OCI-LY1 (cell line): ENCODE results near the gene DYRK1A.

ENCODE experiments used
- H2AFZ ChIP-seq: fragments of 200-600 bp; sonication (generic), shearing (Covaris generic); 2 replicates; pipeline ENCODE4 v1.6.0; 2014; ENCODE audit warnings: antibody characterized with exemption, mild to moderate bottlenecking, low read length
- H3F3A ChIP-seq: fragments of 200-600 bp; sonication (generic), shearing (Covaris generic); 2 replicates; pipeline ENCODE4 v1.6.0; 2014; ENCODE audit warnings: mild to moderate bottlenecking, antibody characterized with exemption, low read length, moderate library complexity; ENCODE audit not compliant: insufficient read depth
- H3K27ac ChIP-seq: fragments of 200-600 bp; sonication (generic); 2 replicates; pipeline ENCODE4 v1.5.1; 2014; ENCODE audit warnings: low read length, mixed run types, mild to moderate bottlenecking, low read depth; ENCODE audit not compliant: poor library complexity, severe bottlenecking
- H3K27me3 ChIP-seq: fragments of 200-600 bp; sonication (generic); 2 replicates; pipeline ENCODE4 v1.6.0; 2014; ENCODE audit warnings: antibody characterized with exemption, mild to moderate bottlenecking, low read length, moderate library complexity; ENCODE audit not compliant: insufficient read depth
- H3K36me3 ChIP-seq: fragments of 200-600 bp; sonication (generic); 2 replicates; pipeline ENCODE4 v1.6.1; 2014; ENCODE audit warnings: mild to moderate bottlenecking, antibody characterized with exemption, low read length, moderate library complexity, mixed read lengths; ENCODE audit not compliant: insufficient read depth
- H3K4me1 ChIP-seq: fragments of 200-600 bp; sonication (generic); 2 replicates; pipeline ENCODE4 v1.5.1; 2014; ENCODE audit warnings: mild to moderate bottlenecking, low read length, moderate library complexity; ENCODE audit not compliant: insufficient read depth, severe bottlenecking
- H3K4me2 ChIP-seq: fragments of 200-600 bp; sonication (generic), shearing (Covaris generic); 2 replicates; pipeline ENCODE4 v1.6.1; 2014; ENCODE audit warnings: low read length
- H3K4me3 ChIP-seq: fragments of 200-600 bp; sonication (generic); 2 replicates; pipeline ENCODE4 v1.5.1; 2014; ENCODE audit warnings: low read length, low read depth, mild to moderate bottlenecking, mixed read lengths; ENCODE audit not compliant: poor library complexity, severe bottlenecking
- H3K79me2 ChIP-seq: fragments of 200-600 bp; shearing (Covaris generic); 2 replicates; pipeline ENCODE4 v1.6.1; 2016; ENCODE audit warnings: mixed run types, low read length, mixed read lengths; ENCODE audit not compliant: insufficient read depth
- H3K9ac ChIP-seq: fragments of 200-600 bp; sonication (generic), shearing (Covaris generic); 2 replicates; pipeline ENCODE4 v1.6.1; 2014; ENCODE audit warnings: mild to moderate bottlenecking, low read length, mixed read lengths
- H3K9me2 ChIP-seq: fragments of 200-600 bp; sonication (generic), shearing (Covaris generic); 2 replicates; pipeline ENCODE4 v1.6.1; 2014; ENCODE audit warnings: low read depth, mild to moderate bottlenecking, low read length, mixed read lengths
- H3K9me3 ChIP-seq: fragments of 200-600 bp; shearing (Covaris generic); 2 replicates; pipeline ENCODE4 v1.6.1; 2014; ENCODE audit warnings: low read length, mixed read lengths
- H4K20me1 ChIP-seq: fragments of 200-600 bp; sonication (generic), shearing (Covaris generic); 2 replicates; pipeline ENCODE4 v1.6.0; 2016; ENCODE audit warnings: mild to moderate bottlenecking, low read length; ENCODE audit not compliant: insufficient read depth
- CTCF ChIP-seq: fragments of 200-600 bp; sonication (generic), shearing (Covaris generic); IDR thresholded peaks from 2 replicates; pipeline ENCODE4 v1.5.1; 2017; ENCODE audit warnings: mild to moderate bottlenecking, antibody characterized with exemption, low read length, moderate library complexity, mixed read lengths
- EZH2 ChIP-seq: fragments of 200-600 bp; sonication (generic), shearing (Covaris generic); IDR thresholded peaks from 2 replicates; pipeline ENCODE4 v1.8.0; 2017; ENCODE audit warnings: borderline replicate concordance, mixed run types, mild to moderate bottlenecking, antibody characterized with exemption, low read length, moderate library complexity, mixed read lengths

Gene DYRK1A

GRCh38 chr21:37527103-37527502, 160.5 kb downstream of the DYRK1A start:
- H3K4me1 ChIP-seq: no peaks in the 10 kb centered on the region
- no peak overlapping the region for H3K9ac ChIP-seq
- H3K27me3 ChIP-seq: peaks cover 8% of the 10 kb centered on the region; the same call in 1 of the 2 replicates
- H2AFZ ChIP-seq: no peak overlapping the region
- H3K4me2 ChIP-seq: no peak overlapping the region
- TF ChIP-seq CTCF (no peak), EZH2 (no peak)
- no peaks in the 10 kb centered on the region for H4K20me1 ChIP-seq
- no peaks in the 10 kb centered on the region for H3K36me3 ChIP-seq
- no peaks in the 10 kb centered on the region for H3K79me2 ChIP-seq
- no peaks in the 10 kb centered on the region for H3K9me2 ChIP-seq
- no peak overlapping the region for H3K4me3 ChIP-seq
- H3K9me3 ChIP-seq: no peaks in the 10 kb centered on the region
- no peak overlapping the region for H3K27ac ChIP-seq
- no peaks in the 10 kb centered on the region for H3F3A ChIP-seq

- Histone ChIP-seq H3K79me2 (no peaks in the 10 kb centered on the region), H3K4me3 (no peak overlapping the region), H3K36me3 (no peaks in the 10 kb centered on the region), H3K27me3 (peaks cover 8% of the 10 kb centered on the region; the same call in 1 of the 2 replicates), H3K27ac (no peak overlapping the region), H4K20me1 (no peaks in the 10 kb centered on the region), H3K9ac (no peak overlapping the region), H3K4me2 (no peak overlapping the region), H3F3A (no peaks in the 10 kb centered on the region), H3K9me3 (no peaks in the 10 kb centered on the region), H3K9me2 (no peaks in the 10 kb centered on the region), H2AFZ (no peak overlapping the region), H3K4me1 (no peaks in the 10 kb centered on the region)
- TF ChIP-seq EZH2: no peak
- TF ChIP-seq CTCF: no peak
These were observed 161.1 kb downstream of the DYRK1A start for GRCh38 chr21:37527716-37528115.

- Histone ChIP-seq H3K4me1 (no peaks in the 10 kb centered on the region), H3K36me3 (no peaks in the 10 kb centered on the region), H3K9me2 (no peaks in the 10 kb centered on the region), H3K9me3 (no peaks in the 10 kb centered on the region), H3K9ac (no peak overlapping the region), H2AFZ (no peak overlapping the region), H3K4me2 (no peak overlapping the region), H3K27me3 (peaks cover 8% of the 10 kb centered on the region; the same call in 1 of the 2 replicates), H3F3A (no peaks in the 10 kb centered on the region), H4K20me1 (no peaks in the 10 kb centered on the region), H3K27ac (no peak overlapping the region), H3K79me2 (no peaks in the 10 kb centered on the region), H3K4me3 (no peak overlapping the region)
- TF ChIP-seq CTCF (no peak), EZH2 (no peak)
These were observed 161.8 kb downstream of the DYRK1A start for GRCh38 chr21:37528150-37528937.
